GM18907 (cell line): Measurements from ENCODE around the gene MAGEA4.

Experiments
- ATAC-seq: cut with Tn5 transposase; IDR thresholded peaks from one replicate; pipeline ENCODE4 v1.9.1; 2021; ENCODE audit warnings: mild to moderate bottlenecking, moderate library complexity; ENCODE audit not compliant: unreplicated experiment

Gene MAGEA4

DNA sequence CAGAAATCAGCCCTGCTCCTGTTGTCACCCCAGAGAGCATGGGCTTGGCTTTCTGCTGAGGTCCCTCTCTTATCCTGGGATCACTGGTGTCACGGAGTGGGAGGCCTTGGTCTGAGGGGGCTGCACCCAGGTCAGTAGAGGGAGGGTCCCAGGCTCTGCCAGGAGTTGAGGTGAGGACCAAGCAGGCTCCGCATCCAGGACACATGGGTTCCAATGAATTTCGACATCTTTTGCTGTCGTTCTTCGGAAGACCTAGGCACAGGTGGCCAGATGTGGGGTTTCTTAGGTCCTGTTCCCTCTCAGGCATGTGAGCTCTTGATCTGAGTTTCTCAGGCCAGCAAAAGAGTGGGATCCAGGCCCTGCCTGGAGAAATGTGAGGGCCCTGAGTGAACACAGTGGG, 10.0 kb downstream of the MAGEA4 start:
- no peak for ATAC-seq

DNA sequence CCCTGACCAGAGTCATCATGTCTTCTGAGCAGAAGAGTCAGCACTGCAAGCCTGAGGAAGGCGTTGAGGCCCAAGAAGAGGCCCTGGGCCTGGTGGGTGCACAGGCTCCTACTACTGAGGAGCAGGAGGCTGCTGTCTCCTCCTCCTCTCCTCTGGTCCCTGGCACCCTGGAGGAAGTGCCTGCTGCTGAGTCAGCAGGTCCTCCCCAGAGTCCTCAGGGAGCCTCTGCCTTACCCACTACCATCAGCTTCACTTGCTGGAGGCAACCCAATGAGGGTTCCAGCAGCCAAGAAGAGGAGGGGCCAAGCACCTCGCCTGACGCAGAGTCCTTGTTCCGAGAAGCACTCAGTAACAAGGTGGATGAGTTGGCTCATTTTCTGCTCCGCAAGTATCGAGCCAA, 11.0 kb downstream of the MAGEA4 start:
- no peak for ATAC-seq

DNA sequence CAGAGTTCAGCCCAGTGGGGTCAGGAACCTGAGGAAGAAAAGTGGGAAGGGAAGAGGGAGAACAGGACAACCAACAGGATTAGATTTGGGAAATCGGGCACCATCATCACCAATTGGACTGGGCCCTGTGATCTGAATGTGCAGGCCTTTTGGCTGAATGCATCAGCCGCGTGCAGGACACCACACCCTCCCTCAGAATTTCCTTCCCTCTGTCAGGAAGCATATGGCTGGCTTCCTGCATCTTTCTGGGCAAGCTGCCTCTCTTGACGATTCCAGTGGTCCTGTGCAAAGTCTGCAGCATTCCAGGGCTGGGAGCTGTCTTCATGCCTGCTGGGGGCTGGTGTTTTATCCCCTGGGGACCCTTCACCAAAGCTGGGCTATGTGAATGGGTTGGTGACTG, 16.4 kb downstream of the MAGEA4 start:
- ATAC-seq: no peak

DNA sequence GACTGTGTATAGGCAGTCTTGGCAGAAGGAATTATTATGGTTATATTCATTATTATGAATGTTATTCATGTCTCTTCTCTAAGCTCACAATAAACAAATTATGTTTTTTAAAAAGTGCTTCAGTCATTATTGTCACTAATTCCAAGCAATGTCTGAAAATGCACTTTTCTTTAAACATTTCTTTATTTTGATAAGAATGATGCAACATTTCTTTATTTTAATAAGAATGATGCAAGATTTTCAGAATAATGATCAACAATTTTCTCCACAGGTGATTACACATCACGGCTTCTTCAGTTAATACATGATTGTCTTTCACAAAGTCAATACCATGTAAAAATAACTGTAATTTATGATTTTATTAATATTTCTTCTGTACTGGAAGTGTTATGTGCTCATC, 22.7 kb downstream of the MAGEA4 start:
- no peak for ATAC-seq

DNA sequence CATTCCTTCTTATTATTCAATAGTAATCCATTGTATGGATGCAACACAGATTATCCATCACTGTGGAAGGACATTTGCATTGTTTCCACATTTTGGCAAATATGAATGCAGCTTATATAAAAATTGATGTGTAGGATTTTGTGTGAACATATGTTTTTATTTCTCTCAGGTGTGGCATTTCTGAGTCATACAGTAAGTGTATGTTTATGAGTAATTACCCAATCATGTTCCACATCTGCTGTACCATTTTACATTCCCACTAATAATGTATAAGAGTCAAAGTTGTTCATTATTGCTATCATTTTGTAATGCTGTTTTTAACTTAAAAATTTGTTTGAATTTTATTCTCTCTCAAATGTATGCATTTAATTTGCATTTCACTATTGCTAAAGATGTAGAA, 25.5 kb downstream of the MAGEA4 start:
- no peak for ATAC-seq

DNA sequence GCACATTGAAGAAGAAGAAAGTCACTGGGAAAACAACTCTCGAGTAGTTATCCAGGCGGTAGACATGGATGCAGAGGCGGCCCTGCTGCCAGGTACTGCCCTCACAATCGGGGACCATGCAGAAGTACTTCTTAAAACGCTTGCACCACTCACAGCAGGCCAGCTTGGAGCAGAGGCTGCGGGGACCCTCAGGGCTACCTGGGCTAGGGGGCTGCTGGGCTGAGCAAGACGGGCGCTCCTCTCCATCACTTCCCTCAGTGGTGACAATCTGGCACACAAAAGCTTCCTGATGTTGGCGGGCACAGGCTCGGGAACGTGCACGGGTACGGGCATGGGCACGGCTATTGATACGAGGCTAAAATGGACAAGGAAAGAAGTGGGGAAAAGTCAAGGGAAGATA, 42.0 kb downstream of the MAGEA4 start:
- ATAC-seq: no peak

DNA sequence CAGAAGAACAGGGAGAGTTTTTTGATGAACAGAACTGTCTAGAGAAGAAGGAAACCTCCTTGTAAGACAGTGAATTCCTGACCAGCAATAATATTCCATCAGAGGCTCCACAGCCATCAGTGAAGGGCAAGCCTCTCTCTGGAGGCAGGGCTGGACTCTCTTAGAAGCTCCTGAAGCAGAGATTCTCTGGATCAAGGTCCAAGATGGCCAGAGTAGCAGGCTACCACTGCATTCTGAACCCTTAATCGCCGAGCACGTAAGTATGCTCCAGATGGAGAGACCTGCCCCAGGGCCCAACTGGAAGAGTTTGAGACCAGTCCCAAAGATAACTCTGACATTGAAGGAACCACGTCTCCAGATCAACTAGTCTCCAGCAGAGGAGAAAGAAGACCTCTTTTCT, 45.4 kb downstream of the MAGEA4 start:
- no peak for ATAC-seq

DNA sequence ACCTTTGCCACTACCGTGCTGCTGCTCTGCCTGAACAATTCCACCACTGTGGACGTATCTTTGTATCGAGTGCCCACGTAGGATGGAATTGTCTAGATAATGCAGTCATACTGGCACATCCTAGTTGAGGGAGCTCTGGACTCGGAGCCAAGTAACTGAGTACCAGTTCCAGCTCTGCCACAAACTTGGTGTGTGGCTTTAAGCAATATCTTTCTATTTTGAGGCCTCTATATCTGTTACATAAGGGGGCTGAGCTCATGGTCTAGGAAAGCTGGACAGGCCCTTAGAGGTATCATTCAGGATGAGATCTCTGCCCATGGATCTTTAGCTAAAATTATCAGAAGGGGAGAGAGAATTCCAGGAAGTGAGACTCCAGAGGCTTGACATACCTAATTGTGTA, 49.3 kb downstream of the MAGEA4 start:
- ATAC-seq: no peak

DNA sequence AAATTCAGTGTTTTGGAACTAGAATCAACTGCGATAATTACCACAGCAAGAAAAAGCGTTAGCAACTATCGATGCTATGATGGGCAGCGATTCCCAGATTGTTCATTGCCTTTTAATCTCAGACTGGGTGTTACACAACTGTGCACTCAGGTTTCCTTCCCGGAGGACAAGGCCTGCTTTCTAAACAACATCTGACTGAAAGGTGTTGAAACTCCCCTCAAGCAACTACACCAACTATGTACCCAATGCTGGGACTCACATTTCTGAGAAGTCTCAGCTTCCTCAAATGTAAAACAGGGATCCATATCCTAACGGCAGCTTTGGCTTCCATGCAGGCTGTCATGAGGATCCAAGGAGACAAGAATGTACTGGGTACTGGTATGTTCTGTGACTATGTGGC, 53.5 kb downstream of the MAGEA4 start:
- ATAC-seq: no peak

DNA sequence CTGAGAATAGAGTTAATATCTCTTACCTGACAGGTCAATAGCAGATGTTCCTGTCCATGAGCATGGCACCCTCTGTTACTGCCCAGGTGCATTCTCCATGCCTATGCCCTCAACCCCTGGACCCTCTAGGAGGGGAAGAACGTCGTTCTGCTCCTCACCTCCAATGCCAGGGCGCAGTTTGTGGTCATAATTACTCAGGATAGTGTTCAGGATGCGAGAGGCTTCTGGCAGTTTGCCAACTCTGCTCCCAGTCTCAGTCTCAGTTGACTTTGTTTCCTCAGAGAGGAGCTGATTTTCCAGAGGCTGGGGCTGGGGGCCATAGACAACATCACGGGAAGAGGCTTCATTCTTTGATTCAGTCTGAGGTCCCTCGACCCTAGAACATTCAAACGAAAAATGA, 57.3 kb downstream of the MAGEA4 start:
- no peak for ATAC-seq

DNA sequence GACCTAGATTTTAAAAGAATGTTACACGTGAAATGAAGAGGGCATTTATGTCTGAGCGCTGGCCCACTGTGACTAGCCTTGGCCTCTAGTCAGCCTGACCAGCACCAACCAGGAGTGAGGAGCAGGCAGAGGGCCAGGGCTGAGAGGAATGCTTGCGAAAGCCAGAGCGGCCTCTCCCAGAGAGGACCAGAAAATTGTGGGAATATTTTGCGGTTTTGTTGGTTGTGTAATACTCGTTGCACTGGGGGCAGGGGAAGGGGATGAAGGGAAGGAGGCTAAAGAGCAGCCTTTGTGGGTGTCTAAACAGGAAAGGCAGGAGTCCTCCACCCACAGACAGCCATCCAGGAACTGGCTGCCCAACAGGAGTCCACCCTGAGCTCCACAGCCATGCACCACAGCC, 58.0 kb downstream of the MAGEA4 start:
- no peak for ATAC-seq

DNA sequence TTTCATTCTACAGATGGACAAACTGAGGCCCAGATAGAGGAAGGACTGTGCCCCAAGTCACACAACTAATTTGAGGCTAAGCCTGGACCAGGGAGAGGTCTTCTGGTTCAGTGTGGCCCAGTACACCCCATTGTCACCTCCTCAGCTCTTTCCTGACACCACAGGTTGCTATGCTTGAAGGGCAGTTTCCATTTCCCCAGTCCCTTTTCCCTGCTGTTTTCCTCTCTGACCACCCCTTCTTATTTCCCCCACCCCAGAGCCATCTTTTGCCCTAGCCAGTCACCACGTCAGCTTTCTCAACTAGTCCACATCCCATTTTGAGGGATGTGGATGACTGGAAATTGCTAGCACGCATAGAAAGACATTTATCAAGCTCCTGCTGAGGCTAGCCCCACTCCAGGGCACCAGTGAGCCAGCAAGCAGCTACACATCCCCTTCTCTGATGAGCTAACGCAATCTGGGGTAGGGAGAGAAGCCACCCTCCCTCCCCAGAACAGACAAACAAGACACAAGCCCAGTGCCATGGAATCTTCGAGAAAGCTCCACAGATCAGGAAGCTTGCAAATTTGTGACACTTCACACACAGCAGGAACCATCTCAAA, 60.5 kb downstream of the MAGEA4 start:
- ATAC-seq: no peak

DNA sequence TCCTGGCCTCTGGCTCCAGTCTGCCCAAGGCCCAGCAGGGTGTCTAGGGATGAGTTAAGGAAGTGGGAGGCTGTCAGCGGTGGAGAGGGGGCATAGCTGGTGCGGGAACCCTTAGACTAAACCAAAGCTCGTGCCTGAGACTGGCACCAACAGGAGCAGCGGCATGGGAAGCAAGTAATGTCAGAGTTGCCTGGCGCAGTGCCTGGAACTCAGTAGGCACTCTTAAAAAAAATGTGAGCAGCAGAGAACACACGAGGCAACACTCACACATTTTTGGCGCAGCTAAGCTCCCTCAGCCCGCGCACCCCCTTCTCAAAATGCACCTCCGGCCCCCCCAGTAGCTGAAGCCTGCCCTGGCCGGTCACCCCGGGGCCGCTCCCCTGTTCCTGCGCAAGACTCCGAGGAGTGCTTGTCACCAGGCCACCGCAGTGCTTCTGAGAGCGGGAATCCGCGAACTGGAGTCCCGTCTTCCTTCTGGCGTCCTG, 61.2 kb downstream of the MAGEA4 start:
- no peak for ATAC-seq
